Loucy (cell line): ENCODE results near the gene OR2L13.
A peak's percentile ranks its signal among the peaks of the same experiment; 100 is the strongest.

Source experiments
- H2AFZ ChIP-seq: fragments of 200-600 bp; sonication (generic); 2 replicates; pipeline ENCODE4 v1.6.0; 2016; ENCODE audit warnings: antibody characterized with exemption, mild to moderate bottlenecking, low read length, moderate library complexity
- H3F3A ChIP-seq: fragments of 200-600 bp; 2 replicates; pipeline ENCODE4 v1.6.0; 2016; ENCODE audit warnings: antibody characterized with exemption, low read depth, mild to moderate bottlenecking
- H3K27me3 ChIP-seq: fragments of 200-600 bp; sonication (generic); 2 replicates; pipeline ENCODE4 v1.6.1; 2014; ENCODE audit warnings: low read length, mild to moderate bottlenecking; ENCODE audit not compliant: insufficient read depth, poor library complexity, severe bottlenecking
- H3K36me3 ChIP-seq: fragments of 200-600 bp; sonication (generic); 2 replicates; pipeline ENCODE4 v1.6.1; 2016; ENCODE audit warnings: low read length; ENCODE audit not compliant: insufficient read depth
- H3K4me1 ChIP-seq: fragments of 200-600 bp; sonication (generic); 2 replicates; pipeline ENCODE4 v1.5.1; 2014; ENCODE audit warnings: low read length, mild to moderate bottlenecking; ENCODE audit not compliant: insufficient read depth, poor library complexity, severe bottlenecking
- H3K4me2 ChIP-seq: fragments of 200-600 bp; sonication (generic); 2 replicates; pipeline ENCODE4 v1.6.0; 2014; ENCODE audit warnings: antibody characterized with exemption, low read length, low read depth, mild to moderate bottlenecking; ENCODE audit not compliant: poor library complexity, severe bottlenecking
- H3K4me3 ChIP-seq: fragments of 200-600 bp; sonication (generic); 2 replicates; pipeline ENCODE4 v1.5.1; 2014; ENCODE audit warnings: low read length, mild to moderate bottlenecking, mixed read lengths; ENCODE audit not compliant: poor library complexity, severe bottlenecking
- H3K79me2 ChIP-seq: fragments of 200-600 bp; sonication (generic); 2 replicates; pipeline ENCODE4 v1.6.1; 2014; ENCODE audit warnings: low read length; ENCODE audit not compliant: insufficient read depth
- H3K9ac ChIP-seq: fragments of 200-600 bp; sonication (generic); 2 replicates; pipeline ENCODE4 v1.6.0; 2014; ENCODE audit warnings: mild to moderate bottlenecking, low read depth, low read length, moderate library complexity; ENCODE audit not compliant: poor library complexity, severe bottlenecking
- H3K9me2 ChIP-seq: fragments of 200-600 bp; sonication (generic); replicated peaks from 2 replicates; pipeline ENCODE4 v1.6.1; 2016; ENCODE audit warnings: low read depth, low read length, mixed read lengths
- H3K9me3 ChIP-seq: fragments of 200-600 bp; sonication (generic); 2 replicates; pipeline ENCODE4 v1.6.1; 2014; ENCODE audit warnings: mild to moderate bottlenecking, antibody characterized with exemption, low read length, low read depth; ENCODE audit not compliant: insufficient read depth
- H4K20me1 ChIP-seq: fragments of 200-600 bp; sonication (generic); 2 replicates; pipeline ENCODE4 v1.6.0; 2014; ENCODE audit warnings: antibody characterized with exemption, low read length, mild to moderate bottlenecking; ENCODE audit not compliant: insufficient read depth, poor library complexity, severe bottlenecking
- EZH2phosphoT487 ChIP-seq: fragments of 200-600 bp; IDR thresholded peaks from 2 replicates; pipeline ENCODE4 v1.6.1; 2018; ENCODE audit warnings: antibody characterized with exemption, mild to moderate bottlenecking, moderate library complexity, borderline replicate concordance
- TF ChIP-seq, protein P1 (sequence below): fragments of 200-600 bp; sonication (generic); conservative IDR thresholded peaks from 2 replicates; pipeline ENCODE4 v1.5.1; 2014; ENCODE audit warnings: mild to moderate bottlenecking, antibody characterized with exemption, low read length

The OR2L13 gene, protein sequence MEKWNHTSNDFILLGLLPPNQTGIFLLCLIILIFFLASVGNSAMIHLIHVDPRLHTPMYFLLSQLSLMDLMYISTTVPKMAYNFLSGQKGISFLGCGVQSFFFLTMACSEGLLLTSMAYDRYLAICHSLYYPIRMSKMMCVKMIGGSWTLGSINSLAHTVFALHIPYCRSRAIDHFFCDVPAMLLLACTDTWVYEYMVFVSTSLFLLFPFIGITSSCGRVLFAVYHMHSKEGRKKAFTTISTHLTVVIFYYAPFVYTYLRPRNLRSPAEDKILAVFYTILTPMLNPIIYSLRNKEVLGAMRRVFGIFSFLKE

DNA sequence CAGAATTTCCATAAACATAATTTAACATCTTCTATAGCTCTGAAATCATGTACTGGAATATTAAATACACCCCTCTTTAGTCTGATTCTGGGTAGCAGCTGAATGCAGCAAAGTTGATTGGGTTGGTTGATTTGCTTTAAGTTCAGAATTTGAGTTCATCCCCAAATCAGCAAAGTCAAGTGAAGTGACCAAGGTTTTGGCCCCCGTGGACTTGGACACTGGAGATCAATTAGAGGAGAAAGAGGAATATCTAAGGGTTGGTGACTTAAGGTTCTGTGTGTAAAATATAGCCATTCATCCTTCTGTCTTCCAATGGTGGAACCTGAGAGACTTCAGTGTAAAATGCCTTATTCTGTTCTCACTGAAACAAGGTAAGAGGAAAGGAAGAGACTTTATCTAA, at the start of gene OR2L13:
TSS of gene OR2L13 (plus strand) at position 301 of the 400 bp plus-strand sequence. CDS start 4,192 bp downstream, outside the sequence.
- no peak within 1 kb of the TSS for H3K4me2 ChIP-seq
- H3K4me1 ChIP-seq: no peaks in the 10 kb centered on the region

DNA sequence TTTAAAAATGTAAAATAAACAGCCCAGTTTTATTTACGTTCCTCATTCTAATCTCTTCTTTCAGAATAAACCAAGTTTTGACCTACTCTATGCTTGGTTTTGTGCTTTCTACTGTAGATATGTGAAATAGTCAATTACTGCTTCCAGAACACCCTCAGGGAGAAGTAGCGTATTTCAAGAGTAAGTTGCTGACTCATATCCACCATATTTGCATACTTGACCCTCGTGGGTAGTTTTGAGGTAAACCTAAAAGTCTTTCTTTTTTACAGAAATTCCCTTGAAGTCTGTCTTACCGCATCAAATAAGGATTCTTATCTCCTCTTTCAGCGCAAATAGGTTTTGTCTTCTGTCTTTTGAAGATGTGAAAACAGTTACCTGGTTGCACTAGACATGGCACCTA, 49.8 kb upstream of the OR2L13 start:
- Histone ChIP-seq H3K4me1 (no peaks in the 10 kb centered on the region), H3K9me2 (no peaks in the 10 kb centered on the region), H2AFZ (no peak overlapping the region), H3K9ac (no peak overlapping the region), H4K20me1 (no peaks in the 10 kb centered on the region), H3K4me2 (no peak overlapping the region), H3F3A (no peaks in the 10 kb centered on the region), H3K9me3 (no peaks in the 10 kb centered on the region), H3K4me3 (no peak overlapping the region), H3K27me3 (no peaks in the 10 kb centered on the region), H3K79me2 (no peaks in the 10 kb centered on the region), H3K36me3 (no peaks in the 10 kb centered on the region)
- TF ChIP-seq, protein P1, sequence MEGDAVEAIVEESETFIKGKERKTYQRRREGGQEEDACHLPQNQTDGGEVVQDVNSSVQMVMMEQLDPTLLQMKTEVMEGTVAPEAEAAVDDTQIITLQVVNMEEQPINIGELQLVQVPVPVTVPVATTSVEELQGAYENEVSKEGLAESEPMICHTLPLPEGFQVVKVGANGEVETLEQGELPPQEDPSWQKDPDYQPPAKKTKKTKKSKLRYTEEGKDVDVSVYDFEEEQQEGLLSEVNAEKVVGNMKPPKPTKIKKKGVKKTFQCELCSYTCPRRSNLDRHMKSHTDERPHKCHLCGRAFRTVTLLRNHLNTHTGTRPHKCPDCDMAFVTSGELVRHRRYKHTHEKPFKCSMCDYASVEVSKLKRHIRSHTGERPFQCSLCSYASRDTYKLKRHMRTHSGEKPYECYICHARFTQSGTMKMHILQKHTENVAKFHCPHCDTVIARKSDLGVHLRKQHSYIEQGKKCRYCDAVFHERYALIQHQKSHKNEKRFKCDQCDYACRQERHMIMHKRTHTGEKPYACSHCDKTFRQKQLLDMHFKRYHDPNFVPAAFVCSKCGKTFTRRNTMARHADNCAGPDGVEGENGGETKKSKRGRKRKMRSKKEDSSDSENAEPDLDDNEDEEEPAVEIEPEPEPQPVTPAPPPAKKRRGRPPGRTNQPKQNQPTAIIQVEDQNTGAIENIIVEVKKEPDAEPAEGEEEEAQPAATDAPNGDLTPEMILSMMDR: no peak
- no peak for TF ChIP-seq EZH2phosphoT487

More for the DNA sequence above, at the start of gene OR2L13:
- no peaks in the 10 kb centered on the region for H3F3A ChIP-seq
- no peaks in the 10 kb centered on the region for H4K20me1 ChIP-seq
- no peaks in the 10 kb centered on the region for H3K9me3 ChIP-seq
- no peaks in the 10 kb centered on the region for H3K36me3 ChIP-seq
- H2AFZ ChIP-seq: no peak within 1 kb of the TSS
- H3K9ac ChIP-seq: no peak within 1 kb of the TSS
- no peaks in the 10 kb centered on the region for H3K79me2 ChIP-seq
- H3K4me3 ChIP-seq: no peak within 1 kb of the TSS
- no peaks in the 10 kb centered on the region for H3K27me3 ChIP-seq
- no peaks in the 10 kb centered on the region for H3K9me2 ChIP-seq
- TF ChIP-seq EZH2phosphoT487: no peak

DNA sequence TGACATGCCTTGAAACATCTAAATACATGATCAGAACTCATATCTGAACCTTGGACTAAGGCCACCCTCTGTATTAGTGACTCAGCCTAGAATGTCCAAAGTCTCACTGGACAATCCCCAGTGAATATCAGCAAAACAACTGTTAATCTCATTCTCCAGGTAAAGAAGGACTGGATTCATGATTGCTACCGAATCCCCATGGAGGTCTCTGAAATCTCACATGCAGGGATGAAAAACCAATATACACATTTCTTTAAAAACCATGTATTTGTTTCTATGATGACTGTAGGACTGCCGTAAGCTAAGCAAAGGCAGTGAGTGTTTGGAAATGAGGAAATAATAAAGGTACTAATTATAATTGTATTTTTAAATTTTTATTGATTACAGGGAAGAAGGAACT, 48.4 kb upstream of the OR2L13 start, which contains the start of gene OR2L3:
TSS of gene OR2L3 (plus strand) at position 301 of the 400 bp plus-strand sequence. CDS start 13,846 bp downstream, outside the sequence.
- no peak within 1 kb of the TSS for H3K4me2 ChIP-seq
- H3K4me3 ChIP-seq: no peak within 1 kb of the TSS
- H3K27me3 ChIP-seq: no peaks in the 10 kb centered on the region
- no peak for TF ChIP-seq EZH2phosphoT487
- TF ChIP-seq, protein P1: no peak
- H3K4me1 ChIP-seq: no peaks in the 10 kb centered on the region
- no peaks in the 10 kb centered on the region for H3K79me2 ChIP-seq
- no peaks in the 10 kb centered on the region for H3K36me3 ChIP-seq
- no peak within 1 kb of the TSS for H3K9ac ChIP-seq
- no peaks in the 10 kb centered on the region for H3F3A ChIP-seq
- no peaks in the 10 kb centered on the region for H3K9me3 ChIP-seq
- no peaks in the 10 kb centered on the region for H4K20me1 ChIP-seq
- no peaks in the 10 kb centered on the region for H3K9me2 ChIP-seq
- H2AFZ ChIP-seq: no peak within 1 kb of the TSS

DNA sequence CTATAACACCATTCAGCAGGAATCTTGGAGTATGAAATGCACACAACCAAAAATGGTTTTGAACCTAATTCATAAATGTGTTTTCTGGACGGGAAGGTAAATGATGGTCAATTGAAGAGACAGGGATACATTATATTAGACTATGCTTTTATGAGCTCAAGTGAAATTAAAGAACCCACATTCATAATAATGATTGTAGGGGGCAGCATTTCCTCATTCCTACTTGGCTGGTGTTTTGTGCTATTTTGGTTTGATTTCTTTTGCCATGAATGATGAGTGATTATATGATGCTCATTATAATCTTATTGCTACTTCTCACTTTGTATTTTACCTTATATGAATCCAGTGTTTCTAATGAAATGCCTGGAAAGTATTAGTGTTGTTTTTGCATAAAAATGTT, 48.0 kb upstream of the OR2L13 start:
- TF ChIP-seq, protein P1: peak; percentile 22; the same call in 1 of the 2 replicates
- TF ChIP-seq EZH2phosphoT487: no peak
- H2AFZ ChIP-seq: no peak overlapping the region
- no peaks in the 10 kb centered on the region for H3K9me3 ChIP-seq
- H3F3A ChIP-seq: no peaks in the 10 kb centered on the region
- no peaks in the 10 kb centered on the region for H3K36me3 ChIP-seq
- H3K27me3 ChIP-seq: no peaks in the 10 kb centered on the region
- no peak overlapping the region for H3K4me3 ChIP-seq
- H4K20me1 ChIP-seq: no peaks in the 10 kb centered on the region
- H3K9me2 ChIP-seq: no peaks in the 10 kb centered on the region
- no peak overlapping the region for H3K4me2 ChIP-seq
- H3K4me1 ChIP-seq: no peaks in the 10 kb centered on the region
- no peaks in the 10 kb centered on the region for H3K79me2 ChIP-seq
- no peak overlapping the region for H3K9ac ChIP-seq
